ENCODE measurements around the gene ICE1. TPM values are rescaled to one million over a fixed set of nuclear protein-coding genes. Genes with fewer than 3 reads are reported as not detected.
"Not testable (repeated sequence)": the region's sequence is repeated elsewhere in the genome, so short reads cannot be mapped to it uniquely, and the experiment has no call there.

Gene ICE1
- polyA plus RNA-seq, 3 donors: 37.2 to 41.4 (median 40.9) TPM

DNA sequence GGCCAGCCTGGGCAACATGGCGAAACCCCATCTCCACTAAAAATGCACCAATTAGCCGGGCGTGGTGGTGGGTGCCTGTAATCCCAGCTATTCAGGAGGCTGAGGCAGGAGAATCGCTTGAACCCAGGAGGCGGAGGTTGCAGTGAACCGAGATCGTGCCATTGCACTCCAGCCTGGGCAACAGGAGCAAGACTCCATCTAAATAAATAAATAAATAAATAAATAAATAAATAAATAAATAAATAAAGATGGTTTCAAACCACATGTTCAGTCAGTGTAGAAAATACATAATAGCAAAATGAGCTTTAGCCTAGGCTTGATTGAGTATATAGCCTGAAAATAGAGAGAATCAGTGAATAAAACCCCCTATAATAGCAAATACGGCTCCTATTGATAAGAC, 27.4 kb upstream of the ICE1 start:
- DNase-seq (ENCODE audit: low read depth in 3 of 3, low spot score in 2 of 3): not testable (repeated sequence)

DNA sequence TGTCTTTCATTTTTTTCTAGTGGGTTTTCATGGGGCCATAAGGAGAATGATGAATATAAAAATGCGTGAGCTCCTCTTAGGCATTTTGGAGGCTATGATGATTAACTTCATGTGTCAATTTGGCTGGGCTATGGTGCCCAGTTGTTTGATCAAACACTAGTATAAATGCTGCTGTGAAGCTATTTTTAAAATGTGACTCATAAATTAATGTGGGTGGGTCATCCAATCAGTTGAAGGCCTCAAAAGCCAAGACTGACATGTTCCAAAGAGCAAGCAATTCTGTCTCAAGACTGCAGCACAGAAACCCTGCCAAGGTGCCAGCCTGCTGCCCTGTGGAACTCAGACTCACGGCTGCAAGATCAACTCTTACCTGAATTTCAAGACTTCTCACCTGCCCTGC, 24.4 kb upstream of the ICE1 start:
- DNase-seq (ENCODE audit: low read depth in 3 of 3, low spot score in 2 of 3): no peak

DNA sequence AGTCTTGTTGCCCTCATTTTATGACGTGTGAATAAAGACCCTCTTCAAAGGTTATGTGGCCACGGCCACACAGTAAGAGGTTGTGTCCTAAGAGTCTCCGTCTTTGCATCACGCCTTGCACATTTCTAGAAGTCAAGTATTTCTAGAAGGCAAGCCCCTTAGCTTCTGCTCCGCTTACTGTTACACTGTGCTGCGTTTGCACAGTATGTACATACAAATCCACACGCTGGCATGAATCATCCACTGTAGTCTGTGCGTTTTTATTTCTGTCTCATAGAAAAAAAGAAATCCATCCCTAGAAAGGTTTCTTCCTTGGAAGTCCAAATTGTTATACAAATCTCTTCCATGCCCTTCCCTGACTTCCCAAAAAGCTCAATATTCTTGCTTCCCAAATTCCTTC, 21.4 kb upstream of the ICE1 start:
- no peak for DNase-seq (ENCODE audit: low read depth in 3 of 3, low spot score in 2 of 3)

DNA sequence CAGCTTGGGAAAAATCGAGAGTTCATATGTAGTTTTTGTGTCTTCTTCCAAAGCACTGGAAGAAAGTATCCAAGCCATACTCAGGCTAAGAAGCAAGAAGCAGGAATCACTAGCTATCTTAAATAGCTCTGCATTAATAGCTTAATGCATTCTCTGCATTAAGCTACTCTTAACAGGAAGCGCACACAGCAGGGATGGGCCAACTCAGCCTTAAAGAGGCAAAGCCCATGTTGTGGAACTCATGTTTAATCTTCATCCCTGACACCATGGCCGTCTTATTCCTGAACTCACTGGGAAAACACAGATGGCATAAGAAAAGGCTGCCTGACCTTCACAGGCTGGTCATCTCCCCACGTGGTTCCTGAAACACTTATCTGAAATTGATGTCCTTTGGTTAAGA, 18.7 kb upstream of the ICE1 start:
- no peak for DNase-seq (ENCODE audit: low read depth in 3 of 3, low spot score in 2 of 3)

DNA sequence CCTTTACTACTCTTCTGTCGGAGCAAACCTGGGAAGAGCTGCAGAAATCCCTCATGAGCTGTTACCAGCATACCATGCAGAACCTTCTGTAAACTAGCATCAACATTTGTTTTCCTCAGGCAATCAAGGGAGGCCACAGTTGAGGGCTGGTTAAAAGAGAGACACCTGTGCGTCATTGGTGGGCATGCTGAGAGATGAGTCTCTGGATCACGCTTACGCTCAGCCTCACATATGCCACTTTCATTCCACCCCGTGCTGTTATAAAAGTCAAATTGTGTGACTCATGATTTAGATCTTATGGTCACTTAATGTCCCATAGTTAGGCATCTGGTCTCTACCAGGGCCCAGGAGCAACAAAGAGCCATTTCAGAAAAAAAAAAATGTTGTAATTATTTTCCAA, 18.1 kb upstream of the ICE1 start:
- no peak for DNase-seq (ENCODE audit: low read depth in 3 of 3, low spot score in 2 of 3)

DNA sequence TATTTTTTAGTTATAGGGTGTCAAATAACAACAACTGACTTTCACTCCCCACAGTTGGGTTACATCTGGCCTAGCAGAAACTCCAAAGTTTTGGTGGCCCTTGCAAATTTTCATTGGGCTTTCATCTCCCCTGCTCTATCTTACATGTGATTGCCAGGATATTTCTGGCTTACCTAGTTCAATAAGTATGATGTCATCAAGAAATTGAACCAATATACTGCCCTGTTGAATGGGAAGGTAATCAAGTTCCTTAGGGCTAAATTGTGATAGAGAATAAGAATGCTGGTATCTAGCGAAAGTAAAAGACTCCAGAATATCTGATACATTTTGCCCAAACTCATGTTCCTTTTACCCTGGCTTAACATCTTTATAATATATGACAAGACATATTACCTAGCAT, 17.0 kb upstream of the ICE1 start:
- DNase-seq (ENCODE audit: low read depth in 3 of 3, low spot score in 2 of 3): no peak

DNA sequence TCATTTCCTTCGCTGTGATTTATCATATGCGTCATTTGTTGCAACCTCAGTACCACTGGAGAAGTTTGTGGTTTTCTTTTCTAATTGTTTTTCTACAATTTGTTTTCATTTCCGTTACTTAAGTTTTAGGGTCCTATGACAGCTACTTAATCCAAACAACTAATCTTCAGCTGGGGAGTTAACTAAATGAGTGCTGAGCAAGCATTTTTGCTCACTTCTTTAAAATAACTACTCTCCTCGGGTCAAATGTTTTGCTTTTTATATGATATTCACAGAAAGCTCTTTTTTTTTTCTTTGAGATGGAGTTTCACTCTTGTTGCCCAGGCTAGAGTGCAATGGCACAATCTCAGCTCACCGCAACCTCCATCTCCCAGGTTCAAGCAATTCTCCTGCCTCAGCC, 14.6 kb upstream of the ICE1 start:
- DNase-seq (ENCODE audit: low read depth in 3 of 3, low spot score in 2 of 3): no peak

DNA sequence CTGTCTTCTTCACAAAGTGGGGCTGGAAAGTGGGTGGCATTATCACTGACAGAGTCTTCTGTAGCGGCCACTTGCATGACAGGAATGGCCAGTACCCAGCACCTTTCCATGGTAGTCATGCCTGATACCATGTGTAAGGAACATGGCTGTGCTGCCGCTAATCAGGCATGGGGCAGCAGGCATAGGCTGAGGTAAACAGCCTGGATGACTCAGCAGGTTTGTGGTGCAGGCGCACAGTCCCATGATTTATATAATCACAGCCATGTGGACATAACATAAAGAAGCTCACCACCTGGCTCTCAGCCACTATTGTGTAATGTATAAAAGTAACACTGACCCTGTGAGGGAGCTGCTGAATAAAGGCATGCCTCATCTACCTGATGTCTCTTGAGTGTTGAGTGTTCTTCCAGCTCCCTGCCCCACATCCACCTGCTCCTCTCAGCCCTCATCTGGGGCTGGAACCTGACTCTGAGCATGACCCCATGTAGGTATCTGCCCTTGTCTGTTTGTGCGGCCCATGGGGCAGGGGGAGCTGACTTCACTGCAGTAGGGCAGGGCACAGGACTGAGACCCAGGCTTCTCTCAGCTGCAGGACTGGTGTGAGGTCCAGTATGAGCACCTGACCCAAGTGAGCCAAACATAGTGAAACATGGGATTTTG, 13.2 kb upstream of the ICE1 start:
- DNase-seq (ENCODE audit: low read depth in 3 of 3, low spot score in 2 of 3): no peak

DNA sequence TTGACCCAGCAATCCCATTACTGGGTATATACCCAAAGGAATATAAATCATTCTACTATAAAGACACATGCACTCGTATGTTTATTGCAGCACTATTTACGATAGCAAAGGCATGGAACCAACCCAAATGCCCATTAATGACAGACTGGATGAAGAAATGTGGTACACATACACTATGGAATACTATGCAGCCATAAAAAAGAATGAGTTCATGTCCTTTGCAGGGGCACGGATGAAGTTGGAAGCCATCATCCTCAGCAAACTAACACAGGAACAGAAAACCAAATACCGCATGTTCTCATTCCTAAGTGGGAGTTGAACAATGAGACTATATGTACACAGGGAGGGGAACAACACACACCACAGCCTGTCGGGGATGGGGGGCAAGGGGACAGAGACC, 8.6 kb upstream of the ICE1 start:
- DNase-seq (ENCODE audit: low read depth in 3 of 3, low spot score in 2 of 3): not testable (repeated sequence)

DNA sequence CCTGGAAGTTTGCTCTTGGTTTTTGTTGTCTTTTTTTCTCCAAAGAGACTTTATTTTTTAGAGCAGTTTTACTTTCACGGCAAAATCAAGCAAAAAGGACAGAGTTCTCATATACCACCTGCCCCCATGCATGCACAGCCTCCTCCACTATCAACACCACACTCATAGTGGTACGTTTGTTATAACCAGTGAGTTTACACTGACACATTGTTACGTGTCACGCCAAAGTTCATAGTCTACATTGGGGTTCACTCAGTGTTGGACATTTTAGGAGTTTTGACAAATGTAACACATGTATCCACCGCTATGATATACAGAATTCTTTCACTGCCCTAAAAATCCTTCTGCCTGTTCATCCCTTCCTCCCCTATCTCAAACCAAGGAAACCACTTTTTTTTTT, 7.5 kb upstream of the ICE1 start:
- no peak for DNase-seq (ENCODE audit: low read depth in 3 of 3, low spot score in 2 of 3)

DNA sequence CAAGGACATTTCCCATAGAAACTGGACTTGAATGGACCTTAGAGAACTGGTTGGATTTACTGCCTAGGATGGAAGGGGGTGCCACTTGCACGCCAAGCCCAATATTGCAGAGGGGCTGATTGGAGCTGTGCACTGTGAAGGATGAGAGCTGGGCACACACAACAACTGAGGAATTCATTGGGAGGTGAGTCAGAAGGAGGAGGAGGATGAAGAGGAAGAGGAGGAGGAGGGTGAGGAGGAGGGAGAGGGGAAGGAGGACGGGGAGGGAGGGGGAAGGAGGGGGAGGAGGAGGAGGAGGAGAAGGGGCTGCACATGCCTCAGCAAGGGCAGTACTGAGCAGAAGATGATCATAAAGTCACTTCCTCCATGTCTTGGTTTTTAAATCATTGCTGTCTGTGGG, 5.7 kb upstream of the ICE1 start:
- DNase-seq (ENCODE audit: low read depth in 3 of 3, low spot score in 2 of 3): no peak

DNA sequence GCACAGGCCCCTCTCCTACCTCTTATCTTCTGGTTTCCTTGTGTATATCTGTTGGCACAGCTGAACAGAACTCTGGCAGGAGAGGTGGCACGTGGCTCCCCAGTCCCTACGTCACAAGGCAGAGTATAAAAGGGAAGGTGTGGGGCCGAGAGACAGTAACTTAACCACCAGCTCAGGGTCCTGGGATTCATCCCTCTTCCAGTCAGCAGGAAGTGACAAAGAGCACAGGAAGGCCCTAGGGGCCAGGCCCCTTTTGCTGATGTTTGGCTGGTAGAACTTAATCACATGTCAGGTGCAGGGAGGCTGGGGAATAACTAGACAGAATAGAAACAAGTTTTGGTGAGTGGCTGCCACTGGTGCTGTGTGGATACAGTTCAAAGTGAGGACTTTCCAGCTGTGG, 4.5 kb upstream of the ICE1 start:
- no peak for DNase-seq (ENCODE audit: low read depth in 3 of 3, low spot score in 2 of 3)

DNA sequence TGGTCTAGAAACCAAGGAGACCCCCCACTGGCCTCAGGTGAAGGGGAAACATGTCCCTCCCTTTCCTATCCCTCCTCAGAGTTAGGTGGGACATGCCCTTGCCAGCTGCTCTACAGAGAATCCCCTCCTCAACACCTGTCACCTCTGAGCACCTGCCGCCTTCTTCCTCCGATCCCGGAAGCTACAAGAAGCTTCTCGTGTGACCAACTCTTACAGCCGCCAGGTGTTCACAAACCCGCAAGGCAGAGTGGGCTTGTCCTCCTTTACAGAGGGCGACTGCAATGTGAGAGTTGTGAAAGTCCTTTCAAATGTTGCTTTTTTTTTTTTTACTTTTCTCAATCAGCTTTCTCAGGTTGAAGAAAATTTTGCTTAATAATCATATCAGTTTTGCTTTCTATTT, 3.7 kb upstream of the ICE1 start:
- no peak for DNase-seq (ENCODE audit: low read depth in 3 of 3, low spot score in 2 of 3)

DNA sequence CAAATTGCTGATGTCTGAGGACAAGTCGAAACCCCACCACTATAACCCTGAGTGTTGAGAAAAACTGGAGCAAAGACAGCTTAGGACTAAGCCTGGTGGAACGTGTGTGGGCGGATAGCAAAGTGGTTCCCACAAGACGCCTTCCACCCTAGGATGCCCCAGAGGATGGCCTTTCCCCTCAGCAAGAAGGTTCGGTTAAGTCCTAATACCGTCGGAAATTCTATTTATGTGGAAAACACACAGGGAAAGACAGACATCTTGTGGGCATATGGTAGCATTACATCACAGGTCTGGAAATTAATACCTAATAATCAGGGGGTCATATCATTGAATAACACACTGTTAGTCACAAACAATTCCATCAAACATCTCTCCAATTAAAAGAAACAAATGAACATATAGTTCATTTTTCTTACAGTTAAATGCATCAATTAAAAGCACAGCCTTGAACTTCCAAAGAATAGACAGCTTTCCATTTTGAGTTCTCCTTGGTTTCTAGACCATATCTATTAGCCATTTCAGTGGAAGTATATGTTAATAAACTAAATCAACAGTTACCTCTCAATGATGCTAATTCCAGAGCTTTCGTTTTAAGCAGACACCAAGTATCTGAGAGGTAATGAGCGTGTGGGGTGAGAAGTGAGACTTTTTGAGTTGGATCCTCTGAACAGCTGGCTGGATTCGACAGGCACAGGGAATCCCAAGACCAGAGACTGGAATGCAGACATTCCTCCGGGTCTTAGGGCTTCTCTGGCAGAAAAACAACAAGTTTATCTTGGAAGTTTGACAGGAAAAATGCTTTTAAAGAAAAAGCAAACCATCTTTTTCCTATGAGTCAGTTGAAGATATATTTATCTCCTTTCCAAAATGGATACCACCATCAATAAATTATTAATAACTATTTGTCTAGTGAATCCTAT, 2.9 kb upstream of the ICE1 start:
- DNase-seq (ENCODE audit: low read depth in 3 of 3, low spot score in 2 of 3): no peak

DNA sequence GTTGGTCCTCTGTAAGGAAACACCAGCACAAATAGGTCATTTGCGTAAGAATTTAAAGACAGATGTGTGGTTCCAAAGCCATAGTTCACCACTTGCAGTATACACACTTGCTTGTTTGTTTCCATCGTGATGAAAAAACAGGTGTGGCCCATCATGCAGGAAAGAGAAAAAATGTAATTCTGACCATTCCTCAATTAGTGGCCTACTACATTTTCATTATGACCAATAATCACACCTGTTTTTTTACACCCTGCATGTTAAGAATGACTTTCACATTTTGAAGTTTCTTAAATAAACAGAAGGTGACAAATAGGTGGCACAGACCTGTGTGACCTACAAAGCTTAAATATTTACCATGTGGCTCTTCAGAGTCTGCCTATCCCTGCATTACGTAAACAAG, 2.2 kb upstream of the ICE1 start:
- DNase-seq (ENCODE audit: low read depth in 3 of 3, low spot score in 2 of 3): no peak

DNA sequence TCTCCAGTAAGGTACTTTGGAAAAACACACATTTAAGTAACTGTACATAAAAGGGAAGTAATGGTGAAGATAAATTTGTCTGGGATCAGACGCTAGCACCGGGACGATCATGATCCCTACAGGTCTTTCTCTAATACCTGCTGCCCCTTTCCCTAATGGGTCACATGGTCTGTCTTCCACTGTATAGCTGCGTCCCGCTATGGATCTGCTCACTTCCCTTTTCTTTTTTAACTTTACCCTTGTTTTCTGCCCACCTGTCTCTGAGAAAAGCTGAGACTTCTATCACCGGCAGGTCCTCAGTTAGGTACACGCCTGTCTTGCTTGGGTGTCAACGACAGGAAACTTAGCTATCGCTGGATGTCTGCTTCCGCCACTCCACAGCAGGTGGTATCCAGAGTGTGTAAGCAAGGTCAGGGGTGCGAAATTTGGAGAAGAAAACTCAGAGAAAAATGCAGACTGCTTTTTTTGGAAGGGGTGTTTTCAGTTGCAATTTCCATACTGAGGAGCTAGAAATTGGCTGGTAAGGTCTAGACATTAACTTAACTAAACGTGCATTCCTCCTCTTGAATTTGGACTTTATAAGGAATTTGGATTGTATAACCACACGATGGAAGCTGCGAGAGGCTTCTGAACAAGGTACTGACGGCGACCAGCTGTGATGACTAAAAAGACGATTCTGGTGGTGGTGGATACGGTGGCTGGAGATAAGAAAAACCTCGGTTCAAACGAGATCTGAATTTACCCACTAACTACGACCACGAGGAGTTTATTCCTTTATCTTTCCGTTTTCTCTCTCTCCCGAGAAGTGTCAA, 1.1 kb upstream of the ICE1 start:
- no peak for DNase-seq (ENCODE audit: low read depth in 3 of 3, low spot score in 2 of 3)

DNA sequence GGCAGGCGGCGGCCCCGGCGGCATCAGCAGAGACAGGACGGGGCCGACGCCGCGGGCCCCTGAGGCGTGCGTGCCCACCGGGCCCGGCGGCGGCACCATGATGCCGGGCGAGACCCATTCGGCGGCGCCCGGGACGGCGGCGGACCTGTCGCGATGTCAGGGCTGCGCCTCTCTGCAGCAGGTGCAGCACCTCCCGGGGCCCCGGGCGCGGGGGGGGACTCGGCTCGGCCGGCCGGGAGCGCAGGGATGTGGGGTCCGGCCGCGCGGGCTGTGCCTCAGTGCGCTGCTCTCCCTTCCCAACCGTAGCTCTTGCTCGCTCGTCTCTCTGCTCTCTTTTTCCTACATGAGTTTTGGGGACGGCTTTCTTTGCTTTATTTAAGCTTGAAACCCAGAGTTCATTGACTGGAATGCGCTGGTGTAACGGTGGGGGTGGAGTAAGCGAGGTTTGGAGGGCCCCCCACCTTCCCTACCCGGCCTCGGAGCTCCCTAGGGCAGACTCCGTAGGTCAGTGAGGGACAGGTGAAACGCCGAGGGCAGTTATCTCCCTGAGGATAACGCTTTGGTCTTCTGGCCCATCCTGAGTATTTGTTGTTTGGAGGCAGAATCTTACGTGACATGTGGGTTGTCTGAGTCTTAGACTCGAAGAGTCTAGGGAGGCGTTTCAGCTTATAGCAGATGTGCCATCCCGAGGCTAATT, 490 bp downstream of the ICE1 start:
- no peak for DNase-seq (ENCODE audit: low read depth in 3 of 3, low spot score in 2 of 3)

DNA sequence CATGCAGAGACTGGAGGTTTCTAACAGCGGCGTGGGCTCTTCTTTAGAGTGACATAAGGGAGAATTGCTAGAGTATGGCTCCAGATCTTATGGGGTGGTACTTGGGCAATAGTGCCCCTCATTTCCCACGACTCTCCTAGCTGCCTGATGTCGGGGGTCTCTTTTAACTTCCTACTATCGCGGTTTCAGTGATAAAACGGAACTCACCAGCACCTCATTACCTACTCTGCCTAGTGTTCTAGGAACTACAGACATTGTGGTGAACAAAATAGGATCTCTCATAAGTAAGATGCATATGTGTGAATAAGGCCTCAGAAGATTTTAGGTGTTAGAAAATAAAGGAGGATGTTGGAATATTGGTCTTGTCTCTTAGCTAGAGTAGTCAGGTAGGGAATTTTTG, 1.1 kb downstream of the ICE1 start:
- no peak for DNase-seq (ENCODE audit: low read depth in 3 of 3, low spot score in 2 of 3)

DNA sequence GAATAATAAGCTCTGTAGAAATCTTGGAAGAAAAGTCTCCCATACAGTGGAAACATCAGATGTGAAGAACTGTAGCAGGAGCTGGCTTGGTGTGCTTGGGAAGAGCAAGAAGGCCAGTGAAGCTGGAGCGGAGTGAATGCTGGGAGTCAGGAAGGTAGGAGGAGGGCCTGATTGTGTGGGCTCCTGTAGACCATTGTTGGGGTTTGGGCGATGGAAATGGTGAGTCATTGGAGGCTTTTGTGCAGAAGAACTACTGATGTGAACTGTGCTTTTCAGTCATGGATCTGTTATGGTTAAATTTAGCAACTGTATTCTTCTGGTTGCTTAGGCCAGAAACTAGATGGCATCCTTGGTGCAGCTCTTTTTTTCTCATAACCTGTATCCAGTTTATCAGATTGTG, 2.3 kb downstream of the ICE1 start:
- DNase-seq (ENCODE audit: low read depth in 3 of 3, low spot score in 2 of 3): no peak

DNA sequence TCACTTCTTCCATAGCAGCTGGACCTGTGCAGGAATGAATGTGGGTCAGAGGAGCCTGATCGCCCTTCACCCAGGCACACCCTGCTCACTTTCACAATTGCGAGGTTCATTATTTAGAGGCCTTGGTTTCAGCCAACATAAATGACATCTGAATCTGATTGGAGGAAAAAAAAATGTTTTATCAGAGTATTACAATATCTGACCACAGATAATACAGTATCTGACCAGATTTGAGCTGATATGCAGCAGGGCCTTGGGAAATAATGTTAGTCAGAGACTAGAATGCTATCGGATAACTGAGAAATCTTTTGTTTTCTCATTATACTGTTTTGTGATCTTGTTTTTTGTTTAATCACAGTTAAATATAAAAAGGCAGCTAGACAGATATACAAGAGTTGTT, 7.7 kb downstream of the ICE1 start:
- no peak for DNase-seq (ENCODE audit: low read depth in 3 of 3, low spot score in 2 of 3)
